ENCODE data around the gene TTC19.

The TTC19 gene

GRCh38 chr17:15999141-15999973, at the start of gene TTC19, which contains the start of gene ZSWIM7:
TSS of gene TTC19 (plus strand) at chr17:15999824. CDS start at chr17:15999849, 25 bp downstream.
TSS of gene ZSWIM7 (minus strand) at chr17:15999704. CDS start at chr17:15999594, 110 bp downstream.
- Histone ChIP-seq H3K36me3 (replicated peaks) (peaks cover 35% of the 10 kb centered on the region), H3K27me3 (ENCODE audit: low read depth) (no peaks in the 10 kb centered on the region)
- in situ Hi-C loops (cut with MboI; ENCODE audit: low sequenced_read_pairs) = loop anchor here (25.0 kb wide), 1 partner anchor 162 kb away; no protein-coding TSS in a partner anchor

GRCh38 chr17:15951368-15952047, 48.1 kb upstream of the TTC19 start:
- H3K4me1 ChIP-seq = peaks cover 11% of the 10 kb centered on the region
- H3K9me3 ChIP-seq = no peaks in the 10 kb centered on the region
- H3K4me3 ChIP-seq = no peak overlapping the region
- H3K36me3 ChIP-seq (replicated peaks) = peaks cover 3% of the 10 kb centered on the region
- no peaks in the 10 kb centered on the region for H3K27me3 ChIP-seq (ENCODE audit: low read depth)
- no peak for DNase-seq (ENCODE audit: low spot score in 2 of 2)
- in situ Hi-C loops (cut with MboI; ENCODE audit: low sequenced_read_pairs) = no loop called here

More at GRCh38 chr17:15999141-15999973, at the start of gene TTC19, which contains the start of gene ZSWIM7:
- peak; percentile 77 to 96 for DNase-seq (ENCODE audit: low spot score in 2 of 2)
- peak within 1 kb of the TSS; percentile 75 for H3K4me3 ChIP-seq
- peaks cover 12% of the 10 kb centered on the region for H3K4me1 ChIP-seq
- peaks cover 7% of the 10 kb centered on the region for H3K9me3 ChIP-seq

- in situ Hi-C loops (cut with MboI; ENCODE audit: low sequenced_read_pairs) = no loop called here
- H3K27me3 ChIP-seq (ENCODE audit: low read depth) = no peaks in the 10 kb centered on the region
Observed at GRCh38 chr17:15952048-15952532, 47.5 kb upstream of the TTC19 start.

GRCh38 chr17:15952916-15953790, 46.5 kb upstream of the TTC19 start:
- H3K27me3 ChIP-seq (ENCODE audit: low read depth) = no peaks in the 10 kb centered on the region
- H3K4me1 ChIP-seq = peaks cover 6% of the 10 kb centered on the region
- in situ Hi-C loops (cut with MboI; ENCODE audit: low sequenced_read_pairs) = no loop called here
- no peak overlapping the region for H3K4me3 ChIP-seq
- no peaks in the 10 kb centered on the region for H3K9me3 ChIP-seq
- DNase-seq (ENCODE audit: low spot score in 2 of 2) = no peak
- peaks cover 3% of the 10 kb centered on the region for H3K36me3 ChIP-seq (replicated peaks)

More at GRCh38 chr17:15952048-15952532, 47.5 kb upstream of the TTC19 start:
- peaks cover 3% of the 10 kb centered on the region for H3K36me3 ChIP-seq (replicated peaks)
- no peak for DNase-seq (ENCODE audit: low spot score in 2 of 2)
- H3K4me3 ChIP-seq = no peak overlapping the region
- H3K4me1 ChIP-seq = peaks cover 6% of the 10 kb centered on the region
- H3K9me3 ChIP-seq = no peaks in the 10 kb centered on the region

GRCh38 chr17:15954222-15954621, 45.4 kb upstream of the TTC19 start:
- no peak for DNase-seq (ENCODE audit: low spot score in 2 of 2)
- no peaks in the 10 kb centered on the region for H3K27me3 ChIP-seq (ENCODE audit: low read depth)
- peaks cover 10% of the 10 kb centered on the region for H3K4me1 ChIP-seq
- no peaks in the 10 kb centered on the region for H3K9me3 ChIP-seq
- in situ Hi-C loops (cut with MboI; ENCODE audit: low sequenced_read_pairs) = no loop called here
- no peak overlapping the region for H3K4me3 ChIP-seq
- H3K36me3 ChIP-seq (replicated peaks) = peaks cover 3% of the 10 kb centered on the region

GRCh38 chr17:15955793-15956541, 43.7 kb upstream of the TTC19 start:
- peaks cover 10% of the 10 kb centered on the region for H3K4me1 ChIP-seq
- DNase-seq (ENCODE audit: low spot score in 2 of 2) = peak; percentile 15 to 58
- H3K9me3 ChIP-seq = no peaks in the 10 kb centered on the region
- H3K4me3 ChIP-seq = no peak overlapping the region
- H3K27me3 ChIP-seq (ENCODE audit: low read depth) = no peaks in the 10 kb centered on the region
- in situ Hi-C loops (cut with MboI; ENCODE audit: low sequenced_read_pairs) = no loop called here
- no peaks in the 10 kb centered on the region for H3K36me3 ChIP-seq (replicated peaks)

GRCh38 chr17:15957206-15957605, 42.4 kb upstream of the TTC19 start:
- DNase-seq (ENCODE audit: low spot score in 2 of 2) = no peak
- Histone ChIP-seq H3K27me3 (ENCODE audit: low read depth) (no peaks in the 10 kb centered on the region), H3K36me3 (replicated peaks) (no peaks in the 10 kb centered on the region), H3K4me1 (peaks cover 10% of the 10 kb centered on the region), H3K4me3 (no peak overlapping the region), H3K9me3 (no peaks in the 10 kb centered on the region)
- in situ Hi-C loops (cut with MboI; ENCODE audit: low sequenced_read_pairs) = no loop called here

- in situ Hi-C loops (cut with MboI; ENCODE audit: low sequenced_read_pairs) = no loop called here
- DNase-seq (ENCODE audit: low spot score in 2 of 2) = no peak
- Histone ChIP-seq H3K36me3 (replicated peaks) (no peaks in the 10 kb centered on the region), H3K4me1 (peaks cover 10% of the 10 kb centered on the region), H3K27me3 (ENCODE audit: low read depth) (no peaks in the 10 kb centered on the region), H3K4me3 (no peak overlapping the region), H3K9me3 (no peaks in the 10 kb centered on the region)
Observed at GRCh38 chr17:15957608-15958307, 41.9 kb upstream of the TTC19 start.

- Histone ChIP-seq H3K27me3 (ENCODE audit: low read depth) (no peaks in the 10 kb centered on the region), H3K4me3 (no peak overlapping the region), H3K9me3 (no peaks in the 10 kb centered on the region), H3K4me1 (peaks cover 10% of the 10 kb centered on the region), H3K36me3 (replicated peaks) (no peaks in the 10 kb centered on the region)
- in situ Hi-C loops (cut with MboI; ENCODE audit: low sequenced_read_pairs) = no loop called here
- DNase-seq (ENCODE audit: low spot score in 2 of 2) = no peak
Observed at GRCh38 chr17:15958484-15958854, 41.2 kb upstream of the TTC19 start.

- Histone ChIP-seq H3K27me3 (ENCODE audit: low read depth) (no peaks in the 10 kb centered on the region), H3K4me3 (no peak overlapping the region), H3K4me1 (peaks cover 26% of the 10 kb centered on the region), H3K9me3 (no peaks in the 10 kb centered on the region), H3K36me3 (replicated peaks) (no peaks in the 10 kb centered on the region)
- in situ Hi-C loops (cut with MboI; ENCODE audit: low sequenced_read_pairs) = no loop called here
- no peak for DNase-seq (ENCODE audit: low spot score in 2 of 2)
Observed at GRCh38 chr17:15963670-15964110, 35.9 kb upstream of the TTC19 start.

- in situ Hi-C loops (cut with MboI; ENCODE audit: low sequenced_read_pairs) = no loop called here
- no peak for DNase-seq (ENCODE audit: low spot score in 2 of 2)
- H3K27me3 ChIP-seq (ENCODE audit: low read depth) = no peaks in the 10 kb centered on the region
- H3K9me3 ChIP-seq = no peaks in the 10 kb centered on the region
- H3K4me3 ChIP-seq = no peak overlapping the region
- H3K36me3 ChIP-seq (replicated peaks) = no peaks in the 10 kb centered on the region
- peaks cover 21% of the 10 kb centered on the region for H3K4me1 ChIP-seq
Observed at GRCh38 chr17:15965528-15965927, 34.1 kb upstream of the TTC19 start.

- in situ Hi-C loops (cut with MboI; ENCODE audit: low sequenced_read_pairs) = no loop called here
- Histone ChIP-seq H3K4me3 (peak overlapping the region; percentile 4; the same call in 1 of the 2 replicates), H3K36me3 (replicated peaks) (no peaks in the 10 kb centered on the region), H3K9me3 (no peaks in the 10 kb centered on the region), H3K27me3 (ENCODE audit: low read depth) (no peaks in the 10 kb centered on the region), H3K4me1 (peaks cover 21% of the 10 kb centered on the region)
- peak; percentile 84 to 87 for DNase-seq (ENCODE audit: low spot score in 2 of 2)
Observed at GRCh38 chr17:15966183-15966878, 33.3 kb upstream of the TTC19 start.

Data from HAP-1 (cell line).